Cardiac muscle cell (in vitro differentiated cells and primary cell): ENCODE data around the gene SFSWAP. TPM values are rescaled to one million over a fixed set of nuclear protein-coding genes. Genes with fewer than 3 reads are reported as not detected.

Experiments used
- DNase-seq, 2 donors: peaks; one replicate each; pipeline versions ENCODE4 v3.0.0 to v3.0.0-alpha.2; 2010 to 2017; ENCODE audit warnings: low read depth in 1 of 2, low spot score in 1 of 2
- H3K27ac ChIP-seq: fragments of 200-600 bp; sonication (generic); 2 replicates; pipeline ENCODE4 v1.5.1; 2016
- H3K27me3 ChIP-seq: fragments of 200-600 bp; sonication (generic); 2 replicates; pipeline ENCODE4 v1.6.0; 2016; ENCODE audit warnings: control low read depth
- H3K36me3 ChIP-seq: fragments of 200-600 bp; sonication (generic); 2 replicates; pipeline ENCODE4 v1.5.1; 2016; ENCODE audit warnings: control low read depth
- H3K4me1 ChIP-seq: fragments of 200-600 bp; sonication (generic); 2 replicates; pipeline ENCODE4 v1.8.1; 2017; ENCODE audit warnings: low read depth, mild to moderate bottlenecking, mixed run types
- H3K4me3 ChIP-seq: fragments of 200-600 bp; sonication (generic); 2 replicates; pipeline ENCODE4 v1.5.1; 2016; ENCODE audit warnings: mild to moderate bottlenecking
- H3K9me3 ChIP-seq: fragments of 200-600 bp; sonication (generic); 2 replicates; pipeline ENCODE4 v1.5.1; 2017; ENCODE audit warnings: low read depth, mild to moderate bottlenecking, control low read depth
- polyA plus RNA-seq: library from polyadenylated mRNA; unstranded; fragments of >200 nt; fragmentation: Nextera tagmentation; extraction: Ambion mirVana; gene quantifications from 2 replicates; pipeline ENCODE4 v1.2.1, GENCODE V29; 2016
- total RNA-seq: library from RNA; depleted of rRNA; stranded (reverse); fragments of >200 nt; gene quantifications from 2 replicates; pipeline ENCODE4 v1.2.3, GENCODE V29; 2016
- TF ChIP-seq, protein P1 (sequence below): IDR thresholded peaks from 2 replicates; pipeline ENCODE4 v1.5.1; 2012; ENCODE audit warnings: low read depth, mild to moderate bottlenecking, low read length

Gene SFSWAP
- total and polyA plus RNA-seq, 2 experiments from 2014 or later, result 24.1 to 44.8 TPM

GRCh38 chr12:131765961-131766360 lies 55.1 kb downstream of the SFSWAP start:
- Histone ChIP-seq H3K4me1 (no peaks in the 10 kb centered on the region), H3K36me3 (peaks cover 43% of the 10 kb centered on the region), H3K27me3 (no peaks in the 10 kb centered on the region), H3K27ac (no peak overlapping the region), H3K4me3 (no peak overlapping the region), H3K9me3 (no peaks in the 10 kb centered on the region)
- DNase-seq, result no peak
- TF ChIP-seq, protein P1, sequence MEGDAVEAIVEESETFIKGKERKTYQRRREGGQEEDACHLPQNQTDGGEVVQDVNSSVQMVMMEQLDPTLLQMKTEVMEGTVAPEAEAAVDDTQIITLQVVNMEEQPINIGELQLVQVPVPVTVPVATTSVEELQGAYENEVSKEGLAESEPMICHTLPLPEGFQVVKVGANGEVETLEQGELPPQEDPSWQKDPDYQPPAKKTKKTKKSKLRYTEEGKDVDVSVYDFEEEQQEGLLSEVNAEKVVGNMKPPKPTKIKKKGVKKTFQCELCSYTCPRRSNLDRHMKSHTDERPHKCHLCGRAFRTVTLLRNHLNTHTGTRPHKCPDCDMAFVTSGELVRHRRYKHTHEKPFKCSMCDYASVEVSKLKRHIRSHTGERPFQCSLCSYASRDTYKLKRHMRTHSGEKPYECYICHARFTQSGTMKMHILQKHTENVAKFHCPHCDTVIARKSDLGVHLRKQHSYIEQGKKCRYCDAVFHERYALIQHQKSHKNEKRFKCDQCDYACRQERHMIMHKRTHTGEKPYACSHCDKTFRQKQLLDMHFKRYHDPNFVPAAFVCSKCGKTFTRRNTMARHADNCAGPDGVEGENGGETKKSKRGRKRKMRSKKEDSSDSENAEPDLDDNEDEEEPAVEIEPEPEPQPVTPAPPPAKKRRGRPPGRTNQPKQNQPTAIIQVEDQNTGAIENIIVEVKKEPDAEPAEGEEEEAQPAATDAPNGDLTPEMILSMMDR, result no peak

GRCh38 chr12:131766382-131767107 lies 55.7 kb downstream of the SFSWAP start:
- H3K9me3 ChIP-seq, result no peaks in the 10 kb centered on the region
- H3K27me3 ChIP-seq, result no peaks in the 10 kb centered on the region
- peaks cover 46% of the 10 kb centered on the region for H3K36me3 ChIP-seq
- H3K4me1 ChIP-seq, result no peaks in the 10 kb centered on the region
- no peak overlapping the region for H3K27ac ChIP-seq
- no peak for DNase-seq
- H3K4me3 ChIP-seq, result no peak overlapping the region
- TF ChIP-seq, protein P1, result no peak

DNA sequence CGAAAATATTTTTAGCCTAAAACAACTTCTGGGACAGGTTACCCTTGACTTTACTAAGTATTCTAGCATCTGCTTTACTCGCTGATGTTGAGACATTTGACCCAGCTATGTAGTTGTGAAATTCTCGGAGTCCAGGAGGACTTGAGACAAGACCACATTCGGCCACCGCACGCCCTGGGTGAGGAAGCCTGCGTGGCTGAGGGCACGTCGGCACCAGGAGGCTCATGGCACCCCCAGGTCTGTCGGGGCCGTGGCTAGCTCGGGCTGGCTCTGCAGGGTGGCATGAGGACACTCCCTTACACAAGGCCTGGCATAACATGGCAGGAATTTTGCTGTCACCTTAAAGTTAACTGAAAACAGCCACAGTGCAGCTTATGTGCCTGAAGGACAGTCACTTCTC lies 59.2 kb downstream of the SFSWAP start:
- no peak overlapping the region for H3K27ac ChIP-seq
- no peaks in the 10 kb centered on the region for H3K27me3 ChIP-seq
- H3K36me3 ChIP-seq, result peaks cover 46% of the 10 kb centered on the region
- no peak overlapping the region for H3K4me3 ChIP-seq
- H3K4me1 ChIP-seq, result peaks cover 7% of the 10 kb centered on the region
- no peaks in the 10 kb centered on the region for H3K9me3 ChIP-seq
- TF ChIP-seq, protein P1, result no peak
- no peak for DNase-seq

DNA sequence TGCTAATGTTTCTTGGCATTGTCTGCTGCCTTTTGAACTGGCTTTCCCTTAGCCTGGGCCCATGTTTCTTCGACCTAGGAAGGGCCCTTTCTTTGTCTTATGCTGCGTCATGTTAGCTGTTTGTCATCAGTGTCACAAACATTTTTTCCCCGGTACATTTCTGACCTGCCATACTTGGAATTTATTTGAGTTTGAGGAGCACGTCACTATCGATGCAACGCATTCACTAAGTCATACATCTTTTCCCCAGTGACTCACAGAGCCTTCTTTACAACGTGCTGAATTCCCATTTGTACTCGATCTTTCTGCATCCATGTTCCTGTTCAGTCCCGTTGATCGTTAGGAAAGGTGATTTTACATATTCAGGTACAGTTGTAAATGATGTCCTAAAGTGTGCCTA lies 61.1 kb downstream of the SFSWAP start:
- H3K4me1 ChIP-seq, result peaks cover 7% of the 10 kb centered on the region

DNA sequence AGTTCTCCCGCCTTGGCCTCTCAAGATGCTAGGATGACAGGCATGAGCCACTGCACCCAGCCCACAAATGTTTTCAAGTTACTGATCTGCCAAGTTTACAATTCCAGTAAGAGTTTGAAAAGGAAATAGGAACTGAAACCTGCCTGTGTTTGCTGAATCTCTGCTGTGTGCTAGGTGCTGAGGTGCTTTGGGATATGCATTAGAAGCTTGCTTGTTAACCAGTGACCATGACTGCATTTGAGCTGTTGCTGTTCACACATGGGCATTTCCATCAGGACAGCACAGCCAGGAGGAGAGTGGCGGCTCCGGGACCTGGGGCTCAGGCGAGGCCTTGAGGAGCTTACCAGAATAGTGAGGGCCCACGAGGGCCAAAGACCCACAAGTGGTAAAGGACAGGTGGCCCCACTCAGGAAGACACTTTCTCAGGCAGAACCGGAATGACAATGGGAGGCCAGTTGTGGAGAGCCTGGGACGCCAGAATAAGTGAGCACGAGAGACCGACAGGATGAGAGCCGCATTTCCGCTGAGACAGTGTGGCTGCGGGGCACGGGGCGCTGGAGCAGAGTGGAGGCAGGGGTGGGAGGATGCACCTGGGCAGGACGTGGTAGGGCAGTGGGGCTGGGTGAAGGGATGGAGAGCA lies 62.8 kb downstream of the SFSWAP start:
- Histone ChIP-seq H3K9me3 (no peaks in the 10 kb centered on the region), H3K4me3 (no peak overlapping the region), H3K27ac (no peak overlapping the region), H3K27me3 (no peaks in the 10 kb centered on the region), H3K36me3 (peaks cover 39% of the 10 kb centered on the region), H3K4me1 (peaks cover 7% of the 10 kb centered on the region)
- DNase-seq, result no peak
- TF ChIP-seq, protein P1, result no peak

More for the DNA sequence above, 61.1 kb downstream of the SFSWAP start:
- DNase-seq, result no peak
- TF ChIP-seq, protein P1, result no peak
- no peak overlapping the region for H3K4me3 ChIP-seq
- H3K36me3 ChIP-seq, result peaks cover 38% of the 10 kb centered on the region
- no peaks in the 10 kb centered on the region for H3K27me3 ChIP-seq
- no peak overlapping the region for H3K27ac ChIP-seq
- H3K9me3 ChIP-seq, result no peaks in the 10 kb centered on the region
